ENCODE measurements around the gene NDUFAF8.

Gene NDUFAF8

GRCh38 chr17:81200695-81201580, 38.2 kb upstream of the NDUFAF8 start:
- DNase-seq (ENCODE audit: low read depth, low spot score): no peak

GRCh38 chr17:81202318-81202717, 36.8 kb upstream of the NDUFAF8 start:
- DNase-seq (ENCODE audit: low read depth, low spot score): no peak

- no peak for DNase-seq (ENCODE audit: low read depth, low spot score)
These were observed 36.0 kb upstream of the NDUFAF8 start for GRCh38 chr17:81203136-81203535.

- no peak for DNase-seq (ENCODE audit: low read depth, low spot score)
These were observed 34.5 kb upstream of the NDUFAF8 start for GRCh38 chr17:81204578-81204977.

GRCh38 chr17:81206166-81206565, 33.0 kb upstream of the NDUFAF8 start:
- no peak for DNase-seq (ENCODE audit: low read depth, low spot score)

GRCh38 chr17:81206657-81207056, 32.5 kb upstream of the NDUFAF8 start:
- no peak for DNase-seq (ENCODE audit: low read depth, low spot score)

GRCh38 chr17:81207610-81208581, 31.2 kb upstream of the NDUFAF8 start:
- DNase-seq (ENCODE audit: low read depth, low spot score): no peak

GRCh38 chr17:81208651-81209050, 30.5 kb upstream of the NDUFAF8 start:
- no peak for DNase-seq (ENCODE audit: low read depth, low spot score)

GRCh38 chr17:81209141-81209540, 30.0 kb upstream of the NDUFAF8 start:
- DNase-seq (ENCODE audit: low read depth, low spot score): no peak

GRCh38 chr17:81210466-81210865, 28.7 kb upstream of the NDUFAF8 start:
- no peak for DNase-seq (ENCODE audit: low read depth, low spot score)

- DNase-seq (ENCODE audit: low read depth, low spot score): no peak
These were observed 28.2 kb upstream of the NDUFAF8 start for GRCh38 chr17:81210868-81211267.

GRCh38 chr17:81212365-81212764, 26.8 kb upstream of the NDUFAF8 start:
- no peak for DNase-seq (ENCODE audit: low read depth, low spot score)

- DNase-seq (ENCODE audit: low read depth, low spot score): no peak
These were observed 25.1 kb upstream of the NDUFAF8 start for GRCh38 chr17:81213978-81214377.

- no peak for DNase-seq (ENCODE audit: low read depth, low spot score)
These were observed 21.6 kb upstream of the NDUFAF8 start for GRCh38 chr17:81217491-81217890.

- no peak for DNase-seq (ENCODE audit: low read depth, low spot score)
These were observed 20.7 kb upstream of the NDUFAF8 start for GRCh38 chr17:81218459-81218858.

GRCh38 chr17:81218991-81219390, 20.1 kb upstream of the NDUFAF8 start:
- no peak for DNase-seq (ENCODE audit: low read depth, low spot score)

GRCh38 chr17:81219476-81220180, 19.5 kb upstream of the NDUFAF8 start:
- DNase-seq (ENCODE audit: low read depth, low spot score): no peak

GRCh38 chr17:81221371-81221841, 17.7 kb upstream of the NDUFAF8 start:
- DNase-seq (ENCODE audit: low read depth, low spot score): no peak

- no peak for DNase-seq (ENCODE audit: low read depth, low spot score)
These were observed 17.1 kb upstream of the NDUFAF8 start for GRCh38 chr17:81221842-81222619.

- DNase-seq (ENCODE audit: low read depth, low spot score): no peak
These were observed 16.6 kb upstream of the NDUFAF8 start for GRCh38 chr17:81222620-81222905.
